ENCODE measurements around the gene FOXP3.

DNA sequence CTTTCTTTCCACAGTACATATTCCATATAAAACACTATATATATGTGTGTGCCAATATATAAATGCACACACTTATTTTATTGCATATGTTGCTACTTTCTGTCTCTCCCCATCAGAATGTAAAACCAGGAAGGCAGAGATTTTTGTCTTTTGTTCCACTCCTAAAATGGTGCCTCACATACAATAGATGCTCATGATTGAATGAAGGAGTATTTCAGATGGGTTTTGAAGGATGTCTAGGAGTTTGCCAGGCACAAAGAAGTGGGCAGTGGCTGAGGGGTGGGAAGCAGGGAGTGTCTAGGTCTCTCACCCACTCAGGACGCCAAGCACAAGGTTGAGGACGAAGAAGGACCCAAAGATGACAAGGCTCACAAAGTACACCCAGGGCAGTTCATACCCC is 36.8 kb downstream of the FOXP3 start:
- TF ChIP-seq, protein P1, sequence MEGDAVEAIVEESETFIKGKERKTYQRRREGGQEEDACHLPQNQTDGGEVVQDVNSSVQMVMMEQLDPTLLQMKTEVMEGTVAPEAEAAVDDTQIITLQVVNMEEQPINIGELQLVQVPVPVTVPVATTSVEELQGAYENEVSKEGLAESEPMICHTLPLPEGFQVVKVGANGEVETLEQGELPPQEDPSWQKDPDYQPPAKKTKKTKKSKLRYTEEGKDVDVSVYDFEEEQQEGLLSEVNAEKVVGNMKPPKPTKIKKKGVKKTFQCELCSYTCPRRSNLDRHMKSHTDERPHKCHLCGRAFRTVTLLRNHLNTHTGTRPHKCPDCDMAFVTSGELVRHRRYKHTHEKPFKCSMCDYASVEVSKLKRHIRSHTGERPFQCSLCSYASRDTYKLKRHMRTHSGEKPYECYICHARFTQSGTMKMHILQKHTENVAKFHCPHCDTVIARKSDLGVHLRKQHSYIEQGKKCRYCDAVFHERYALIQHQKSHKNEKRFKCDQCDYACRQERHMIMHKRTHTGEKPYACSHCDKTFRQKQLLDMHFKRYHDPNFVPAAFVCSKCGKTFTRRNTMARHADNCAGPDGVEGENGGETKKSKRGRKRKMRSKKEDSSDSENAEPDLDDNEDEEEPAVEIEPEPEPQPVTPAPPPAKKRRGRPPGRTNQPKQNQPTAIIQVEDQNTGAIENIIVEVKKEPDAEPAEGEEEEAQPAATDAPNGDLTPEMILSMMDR (IDR thresholded peaks at IDR 0.05) = no peak
- no peak for TF ChIP-seq EZH2 (IDR thresholded peaks at IDR 0.05)

Data from neural progenitor cell (in vitro differentiated cells).